Muscle of leg (tissue), 11 donors: Measurements from ENCODE around the gene POLA2. TPM values are rescaled to one million over a fixed set of nuclear protein-coding genes. Genes with fewer than 3 reads are reported as not detected.
"Not testable (repeated sequence)": the region's sequence is repeated elsewhere in the genome, so short reads cannot be mapped to it uniquely, and the experiment has no call there.

Experiments used
- DNase-seq: peaks from one replicate; pipeline ENCODE4 v3.0.0; 2013
- H3K27ac ChIP-seq: one replicate; pipeline ENCODE4 v1.5.1; 2013; ENCODE audit warnings: mild to moderate bottlenecking, low read length, control low read depth
- H3K27me3 ChIP-seq: one replicate; pipeline ENCODE4 v1.6.1; 2013; ENCODE audit warnings: low read length; ENCODE audit not compliant: control insufficient read depth, insufficient read depth
- H3K36me3 ChIP-seq: one replicate; pipeline ENCODE4 v1.6.1; 2013; ENCODE audit warnings: low read length; ENCODE audit not compliant: control insufficient read depth, insufficient read depth
- H3K4me1 ChIP-seq: one replicate; pipeline ENCODE4 v1.6.1; 2013; ENCODE audit warnings: low read length; ENCODE audit not compliant: control insufficient read depth, insufficient read depth
- H3K4me3 ChIP-seq: one replicate; pipeline ENCODE4 v1.5.1; 2013; ENCODE audit warnings: low read length, control low read depth
- H3K9me3 ChIP-seq: replicated peaks from 2 replicates; pipeline ENCODE4 v1.6.1; 2013; ENCODE audit warnings: low read depth, low read length; ENCODE audit not compliant: control insufficient read depth
- WGBS: methylation state at CpG from one replicate; pipeline ENCODE4 v1.1.5; 2013; ENCODE audit warnings: missing lambda C conversion rate; ENCODE audit not compliant: insufficient coverage; 5-methylcytosine and 5-hydroxymethylcytosine counted together
- polyA plus RNA-seq, 8 donors: library from polyadenylated mRNA; unstranded; fragments of 120-200 nt; gene quantifications; one replicate each; pipeline versions ENCODE4 v1.2.1 to v1.2.3, GENCODE V29; 2013; ENCODE audit warnings: inconsistent platforms in 1 of 8, low replicate concordance in 1 of 8; ENCODE audit not compliant: insufficient read length in 8 of 8, insufficient read depth in 1 of 8
- total RNA-seq: library from RNA; stranded (reverse); fragments of 120-200 nt; gene quantifications from one replicate; pipeline ENCODE4 v1.2.4, GENCODE V29; 2013

The POLA2 gene
- total and polyA plus RNA-seq, 9 donors = 18.8 to 64.7 (median 51.0) TPM

DNA sequence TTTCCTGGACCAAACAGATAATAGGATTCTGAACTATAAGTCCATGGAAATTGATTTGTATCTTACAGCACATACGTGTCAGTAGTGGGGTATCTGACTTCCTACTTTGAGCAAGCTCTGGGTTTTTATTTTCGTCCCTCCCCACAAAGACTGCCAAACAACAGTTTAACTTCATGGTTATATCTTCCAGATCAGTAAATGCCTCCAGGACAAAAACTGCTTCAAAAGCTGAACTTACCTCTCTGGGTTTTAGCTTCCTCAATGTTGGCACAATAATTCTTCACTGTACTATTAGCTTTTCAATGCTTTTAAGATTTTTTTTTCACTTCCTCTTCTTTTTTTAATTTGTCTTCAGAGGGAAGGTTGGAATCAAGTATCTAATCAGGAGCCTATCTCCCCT, 67.7 kb downstream of the POLA2 start:
- 50% methylated on average over 2 of the region's 2 CpGs for whole genome bisulfite sequencing
- H3K27ac ChIP-seq = no peak overlapping the region
- no peak for DNase-seq

GRCh38 chr11:65329944-65330403, 68.2 kb downstream of the POLA2 start:
- no peaks in the 10 kb centered on the region for H3K9me3 ChIP-seq
- peaks cover 10% of the 10 kb centered on the region for H3K4me1 ChIP-seq
- DNase-seq = peak; percentile 95
- H3K4me3 ChIP-seq = no peak overlapping the region
- no peaks in the 10 kb centered on the region for H3K27me3 ChIP-seq
- H3K27ac ChIP-seq = no peak overlapping the region
- H3K36me3 ChIP-seq = no peaks in the 10 kb centered on the region
- WGBS = 2% methylated on average over 6 of the region's 13 CpGs

More for the DNA sequence above, 67.7 kb downstream of the POLA2 start:
- H3K4me1 ChIP-seq = peaks cover 6% of the 10 kb centered on the region
- H3K4me3 ChIP-seq = no peak overlapping the region
- no peaks in the 10 kb centered on the region for H3K9me3 ChIP-seq
- H3K36me3 ChIP-seq = no peaks in the 10 kb centered on the region
- no peaks in the 10 kb centered on the region for H3K27me3 ChIP-seq

GRCh38 chr11:65330544-65330943, 68.8 kb downstream of the POLA2 start:
- H3K27ac ChIP-seq = no peak overlapping the region
- no peaks in the 10 kb centered on the region for H3K9me3 ChIP-seq
- H3K4me3 ChIP-seq = no peak overlapping the region
- no peaks in the 10 kb centered on the region for H3K36me3 ChIP-seq
- H3K4me1 ChIP-seq = peaks cover 16% of the 10 kb centered on the region
- H3K27me3 ChIP-seq = no peaks in the 10 kb centered on the region
- no CpG with 5 or more reads among the region's 7 CpGs for WGBS
- DNase-seq = no peak

DNA sequence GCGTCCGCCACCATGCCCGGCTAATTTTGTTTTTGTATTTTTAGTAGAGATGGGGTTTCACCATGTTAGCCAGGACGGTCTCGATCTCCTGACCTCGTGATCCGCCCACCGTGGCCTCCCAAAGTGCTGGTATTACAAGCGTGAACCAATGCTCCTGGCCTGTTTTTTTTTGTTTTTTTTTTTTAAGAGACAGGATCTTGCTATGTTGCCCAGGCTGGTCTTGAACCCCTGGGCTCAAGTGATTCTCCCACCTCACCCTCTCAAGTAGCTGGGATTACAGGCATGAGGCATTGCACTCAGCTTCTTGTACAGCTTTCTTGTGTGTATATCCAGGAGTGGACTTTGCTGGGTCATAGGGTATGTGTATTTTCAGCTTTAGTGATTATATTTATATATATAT, 70.8 kb downstream of the POLA2 start:
- not testable (repeated sequence) for H3K36me3 ChIP-seq, H3K9me3 ChIP-seq, H3K4me3 ChIP-seq, DNase-seq, H3K27ac ChIP-seq, H3K27me3 ChIP-seq
- WGBS = 100% methylated on average over 5 of the region's 9 CpGs
- peaks cover 16% of the 10 kb centered on the region for H3K4me1 ChIP-seq

- 22% methylated on average over 3 of the region's 5 CpGs for WGBS
- H3K27ac ChIP-seq = no peak overlapping the region
These were observed 73.0 kb downstream of the POLA2 start for GRCh38 chr11:65334696-65335295.

DNA sequence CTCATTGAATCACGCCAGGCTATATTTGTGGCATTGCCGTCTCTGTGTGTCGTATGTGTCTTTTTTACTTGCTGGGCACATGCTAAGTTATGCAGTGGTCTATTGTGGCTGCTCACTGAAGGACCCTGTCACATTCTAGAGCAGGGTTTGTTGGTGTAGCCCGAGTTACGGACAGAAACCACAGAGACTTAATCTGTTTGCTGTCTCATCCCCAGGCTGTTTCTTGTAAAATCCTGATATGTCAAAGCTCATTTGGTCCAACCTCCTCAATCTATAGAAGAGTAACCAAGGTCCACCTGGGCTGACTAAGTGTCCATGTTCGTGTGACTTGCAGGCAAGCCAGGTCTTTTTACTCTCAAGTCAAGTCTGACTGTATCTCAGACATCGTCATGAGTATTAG, 76.9 kb downstream of the POLA2 start:
- Histone ChIP-seq H3K27ac (no peak overlapping the region), H3K27me3 (no peaks in the 10 kb centered on the region), H3K4me1 (peaks cover 12% of the 10 kb centered on the region), H3K4me3 (no peak overlapping the region), H3K36me3 (peaks cover 57% of the 10 kb centered on the region), H3K9me3 (no peaks in the 10 kb centered on the region)
- DNase-seq = no peak
- 91% methylated on average over 7 of the region's 7 CpGs for WGBS

More at GRCh38 chr11:65334696-65335295, 73.0 kb downstream of the POLA2 start:
- Histone ChIP-seq H3K4me1 (peaks cover 14% of the 10 kb centered on the region), H3K36me3 (peaks cover 18% of the 10 kb centered on the region), H3K4me3 (peak overlapping the region; percentile 90), H3K9me3 (no peaks in the 10 kb centered on the region), H3K27me3 (no peaks in the 10 kb centered on the region)
- no peak for DNase-seq

DNA sequence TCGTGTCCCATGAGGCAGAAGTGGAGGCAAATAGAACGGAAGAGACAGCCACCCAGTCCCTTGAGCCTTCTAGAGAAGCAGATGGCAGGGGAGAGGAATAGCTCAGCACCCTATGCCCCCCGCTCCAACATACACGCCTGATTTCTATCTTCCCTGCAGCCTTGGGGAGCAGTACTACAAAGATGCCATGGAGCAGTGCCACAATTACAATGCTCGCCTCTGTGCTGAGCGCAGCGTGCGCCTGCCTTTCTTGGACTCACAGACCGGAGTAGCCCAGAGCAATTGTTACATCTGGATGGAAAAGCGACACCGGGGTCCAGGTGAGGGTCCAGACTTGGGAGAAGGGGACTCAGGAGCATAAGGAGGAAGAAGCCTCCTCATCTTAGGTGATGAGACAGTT, 78.5 kb downstream of the POLA2 start:
- no peak overlapping the region for H3K27ac ChIP-seq
- WGBS = 20% methylated on average over 1 of the region's 11 CpGs
- DNase-seq = no peak
- H3K27me3 ChIP-seq = no peaks in the 10 kb centered on the region
- no peak overlapping the region for H3K4me3 ChIP-seq
- H3K4me1 ChIP-seq = peaks cover 3% of the 10 kb centered on the region
- H3K36me3 ChIP-seq = peaks cover 72% of the 10 kb centered on the region
- H3K9me3 ChIP-seq = no peaks in the 10 kb centered on the region

DNA sequence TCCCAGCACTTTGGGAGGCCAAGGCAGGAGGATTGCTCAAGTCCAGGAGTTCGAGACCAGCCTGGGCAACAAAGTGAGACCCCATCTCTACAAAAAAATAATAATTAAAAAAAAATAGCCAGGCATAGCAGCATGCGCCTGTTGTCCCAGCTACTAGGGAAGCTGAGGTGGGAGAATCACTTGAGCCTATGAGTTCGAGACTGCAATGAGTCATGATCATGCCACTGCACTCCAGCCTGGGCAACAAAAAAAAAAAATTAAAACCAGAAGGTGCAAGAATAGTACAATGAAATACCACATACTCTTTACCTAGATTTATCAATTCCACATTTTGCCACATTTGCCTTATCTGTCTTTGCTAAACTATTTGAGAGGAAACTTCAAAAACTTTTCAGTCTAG, 80.1 kb downstream of the POLA2 start:
- DNase-seq = no peak
- no peak overlapping the region for H3K27ac ChIP-seq
- H3K4me1 ChIP-seq = no peaks in the 10 kb centered on the region
- no peaks in the 10 kb centered on the region for H3K27me3 ChIP-seq
- H3K36me3 ChIP-seq = peaks cover 85% of the 10 kb centered on the region
- WGBS = 93% methylated on average over 2 of the region's 3 CpGs
- no peak overlapping the region for H3K4me3 ChIP-seq
- no peaks in the 10 kb centered on the region for H3K9me3 ChIP-seq

Other genes starting within 250 kb of the POLA2 start
- gene ARL2, start 247.8 kb upstream of the POLA2 start, total RNA-seq = 84.6 TPM
- 100 to 1,000 TPM in 1 of 8 donors, 10 to 100 TPM in 7; 80.5 to 101 (median 89.1) TPM for gene ARL2, start 247.8 kb upstream of the POLA2 start, polyA plus RNA-seq
- 18.3 TPM for gene SNX15, start 234.5 kb upstream of the POLA2 start, total RNA-seq
- 10 to 100 TPM; 19.6 to 29.6 (median 23.2) TPM for gene SNX15, start 234.5 kb upstream of the POLA2 start, polyA plus RNA-seq
- 6.7 TPM for gene SAC3D1, start 220.8 kb upstream of the POLA2 start, total RNA-seq
- gene SAC3D1, start 220.8 kb upstream of the POLA2 start, polyA plus RNA-seq = 10 to 100 TPM; 12.5 to 16.0 (median 15.1) TPM
- gene NAALADL1, start 203.4 kb upstream of the POLA2 start, total RNA-seq = 13.6 TPM
- gene NAALADL1, start 203.4 kb upstream of the POLA2 start, polyA plus RNA-seq = 10 to 100 TPM in 5 of 8 donors, 1 to 10 TPM in 3; 6.2 to 14.0 (median 10.7) TPM
- gene CDCA5, start 177.9 kb upstream of the POLA2 start, total RNA-seq = 6.6 TPM
- gene CDCA5, start 177.9 kb upstream of the POLA2 start, polyA plus RNA-seq = 10 to 100 TPM in 7 of 8 donors, 1 to 10 TPM in 1; 9.7 to 17.0 (median 14.4) TPM
- gene ZFPL1, start 177.7 kb upstream of the POLA2 start, total RNA-seq = 23.2 TPM
- 10 to 100 TPM; 20.6 to 26.3 (median 24.0) TPM for gene ZFPL1, start 177.7 kb upstream of the POLA2 start, polyA plus RNA-seq
- gene VPS51, start 165.7 kb upstream of the POLA2 start, total RNA-seq = 109 TPM
- 100 to 1,000 TPM; 128 to 147 (median 136) TPM for gene VPS51, start 165.7 kb upstream of the POLA2 start, polyA plus RNA-seq
- 6.5 TPM for gene TM7SF2, start 150.1 kb upstream of the POLA2 start, total RNA-seq
- gene TM7SF2, start 150.1 kb upstream of the POLA2 start, polyA plus RNA-seq = 10 to 100 TPM in 1 of 8 donors, 1 to 10 TPM in 7; 4.1 to 14.4 (median 7.5) TPM
- 5.1 TPM for gene ZNHIT2, start 144.3 kb upstream of the POLA2 start, total RNA-seq
- gene ZNHIT2, start 144.3 kb upstream of the POLA2 start, polyA plus RNA-seq = 1 to 10 TPM; 4.2 to 6.0 (median 4.8) TPM
- 998 TPM for gene FAU, start 139.8 kb upstream of the POLA2 start, total RNA-seq
- 1,000 to 10,000 TPM in 7 of 8 donors, 100 to 1,000 TPM in 1; 971 to 1,242 (median 1,085) TPM for gene FAU, start 139.8 kb upstream of the POLA2 start, polyA plus RNA-seq
- gene MRPL49, start 139.6 kb upstream of the POLA2 start, total RNA-seq = 30.3 TPM
- 10 to 100 TPM; 19.5 to 31.1 (median 25.4) TPM for gene MRPL49, start 139.6 kb upstream of the POLA2 start, polyA plus RNA-seq
- gene SYVN1, start 127.4 kb upstream of the POLA2 start, total RNA-seq = 10.0 TPM
- gene SYVN1, start 127.4 kb upstream of the POLA2 start, polyA plus RNA-seq = 10 to 100 TPM; 31.1 to 53.4 (median 41.1) TPM
- gene SPDYC, start 91.7 kb upstream of the POLA2 start, total RNA-seq = not detected
- gene SPDYC, start 91.7 kb upstream of the POLA2 start, polyA plus RNA-seq = under 1 TPM in 1 of 8 donors, not detected in 7; 0.16 TPM
- gene CAPN1, start 80.0 kb upstream of the POLA2 start, total RNA-seq = 46.7 TPM
- gene CAPN1, start 80.0 kb upstream of the POLA2 start, polyA plus RNA-seq = 10 to 100 TPM; 69.1 to 90.2 (median 80.1) TPM
- gene CDC42EP2, start 52.9 kb downstream of the POLA2 start, total RNA-seq = 20.8 TPM
- gene CDC42EP2, start 52.9 kb downstream of the POLA2 start, polyA plus RNA-seq = 10 to 100 TPM; 26.9 to 42.4 (median 35.4) TPM
- gene DPF2, start 71.9 kb downstream of the POLA2 start, total RNA-seq = 31.0 TPM
- 10 to 100 TPM; 43.9 to 62.4 (median 52.2) TPM for gene DPF2, start 71.9 kb downstream of the POLA2 start, polyA plus RNA-seq
- gene TIGD3, start 92.8 kb downstream of the POLA2 start, total RNA-seq = 0.22 TPM
- under 1 TPM; 0.12 to 0.32 (median 0.20) TPM for gene TIGD3, start 92.8 kb downstream of the POLA2 start, polyA plus RNA-seq
- 5.0 TPM for gene SLC25A45, start 120.7 kb downstream of the POLA2 start, total RNA-seq
- 1 to 10 TPM; 4.0 to 8.3 (median 5.3) TPM for gene SLC25A45, start 120.7 kb downstream of the POLA2 start, polyA plus RNA-seq
- gene FRMD8, start 124.7 kb downstream of the POLA2 start, total RNA-seq = 8.8 TPM
- gene FRMD8, start 124.7 kb downstream of the POLA2 start, polyA plus RNA-seq = 10 to 100 TPM in 6 of 8 donors, 1 to 10 TPM in 2; 8.2 to 12.4 (median 10.3) TPM
- gene NEAT1, start 160.8 kb downstream of the POLA2 start, total RNA-seq = 15.6 TPM
- gene NEAT1, start 160.8 kb downstream of the POLA2 start, polyA plus RNA-seq = 100 to 1,000 TPM in 2 of 8 donors, 10 to 100 TPM in 6; 36.3 to 203 (median 72.2) TPM
- 4,773 TPM for gene MALAT1, start 237.1 kb downstream of the POLA2 start, total RNA-seq
- 100 to 1,000 TPM; 135 to 278 (median 159) TPM for gene MALAT1, start 237.1 kb downstream of the POLA2 start, polyA plus RNA-seq